Naive thymus-derived CD4-positive, alpha-beta T cell (primary cell): ENCODE data around the gene ZNF410. TPM values are rescaled to one million over a fixed set of nuclear protein-coding genes. Genes with fewer than 3 reads are reported as not detected.
"Not testable (repeated sequence)": the region's sequence is repeated elsewhere in the genome, so short reads cannot be mapped to it uniquely, and the experiment has no call there.

ENCODE experiments used
- ATAC-seq: fragments of 150-1000 bp; cut with Tn5 transposase; 2 replicates; pipeline ENCODE4 v1.10.0; 2021; ENCODE audit warnings: mild to moderate bottlenecking, moderate library complexity
- CTCF ChIA-PET: fragments of 350-600 bp; sonication (Branson Sonifier 250); formaldehyde crosslinking; loops from one replicate; lab custom pipeline; 2021; ENCODE audit warnings: antibody characterized with exemption; lab: Charles Lee
- POLR2A ChIA-PET: fragments of 350-600 bp; sonication (Branson Sonifier 250); formaldehyde crosslinking; loops from one replicate; lab custom pipeline; 2021; ENCODE audit warnings: antibody characterized with exemption, inconsistent platforms; lab: Charles Lee
- DNase-seq, 9 donors: peaks; one replicate each; pipeline versions ENCODE4 v3.0.0 to v3.0.0-alpha.2; 2020 to 2022; ENCODE audit warnings: mixed read lengths in 1 of 9
- H3K27ac ChIP-seq: one replicate; pipeline ENCODE4 v1.7.0; 2013; ENCODE audit warnings: mild to moderate bottlenecking, low read depth, low read length, moderate library complexity
- H3K27me3 ChIP-seq, 2 donors: one replicate each; pipeline ENCODE4 v1.7.0; 2013; ENCODE audit warnings: low read length in 2 of 2, mild to moderate bottlenecking in 2 of 2, moderate library complexity in 2 of 2; ENCODE audit not compliant: control insufficient read depth in 2 of 2, insufficient read depth in 2 of 2
- H3K36me3 ChIP-seq, 3 experiments: 1 replicate in 2 of 3; 2 replicates in 1 of 3; pipeline ENCODE4 v1.7.0; 2013; ENCODE audit warnings: low read length in 3 of 3, mild to moderate bottlenecking in 3 of 3, moderate library complexity in 1 of 3; ENCODE audit not compliant: insufficient read depth in 3 of 3, control insufficient read depth in 2 of 3
- H3K4me1 ChIP-seq, 2 donors: one replicate each; pipeline ENCODE4 v1.7.0; 2013; ENCODE audit warnings: low read length in 2 of 2, mild to moderate bottlenecking in 2 of 2, moderate library complexity in 1 of 2; ENCODE audit not compliant: control insufficient read depth in 2 of 2, insufficient read depth in 2 of 2
- H3K4me3 ChIP-seq: 2 replicates; pipeline ENCODE4 v1.7.0; 2013; ENCODE audit warnings: mild to moderate bottlenecking, low read length
- H3K9me3 ChIP-seq, 3 experiments: 1 replicate in 2 of 3; 2 replicates in 1 of 3; pipeline ENCODE4 v1.7.0; 2013; ENCODE audit warnings: low read length in 3 of 3; ENCODE audit not compliant: control insufficient read depth in 2 of 3
- H3K27ac Mint-ChIP-seq, 9 donors: one replicate each; pipeline ENCODE4 v1.8.0; 2020 to 2022; ENCODE audit warnings: mixed read lengths in 9 of 9, mild to moderate bottlenecking in 8 of 9, moderate library complexity in 5 of 9, inconsistent platforms in 2 of 9
- H3K27me3 Mint-ChIP-seq, 5 donors: one replicate each; pipeline ENCODE4 v1.8.0; 2021 to 2022; ENCODE audit warnings: mixed read lengths in 5 of 5, mild to moderate bottlenecking in 1 of 5
- H3K36me3 Mint-ChIP-seq, 5 donors: one replicate each; pipeline ENCODE4 v1.8.0; 2020 to 2022; ENCODE audit warnings: mixed read lengths in 5 of 5, mild to moderate bottlenecking in 3 of 5, inconsistent platforms in 1 of 5
- H3K4me1 Mint-ChIP-seq, 7 donors: one replicate each; pipeline ENCODE4 v1.8.0; 2020 to 2022; ENCODE audit warnings: mixed read lengths in 7 of 7, mild to moderate bottlenecking in 3 of 7, inconsistent platforms in 1 of 7
- H3K4me3 Mint-ChIP-seq, 10 donors: one replicate each; pipeline ENCODE4 v1.8.0; 2020 to 2022; ENCODE audit warnings: mild to moderate bottlenecking in 10 of 10, mixed read lengths in 10 of 10, moderate library complexity in 6 of 10, inconsistent platforms in 2 of 10
- H3K9me3 Mint-ChIP-seq, 11 donors: one replicate each; pipeline ENCODE4 v1.8.0; 2020 to 2022; ENCODE audit warnings: mixed read lengths in 11 of 11, mild to moderate bottlenecking in 4 of 11, inconsistent platforms in 1 of 11, moderate library complexity in 1 of 11
- intact Hi-C, 2 donors: fragments of 100-400 bp; cut with micrococcal nuclease; formaldehyde crosslinking; loops; one replicate each; pipeline ENCODE4 v1.15.1; 2023
- polyA plus RNA-seq, 2 donors: library from polyadenylated mRNA; unstranded; fragments of 300-500 nt; fragmentation: Illumina TruSeq; gene quantifications; one replicate each; pipeline ENCODE4 v1.2.3, GENCODE V29; 2021
- total RNA-seq, 6 experiments: library from RNA in 5 of 6; stranded (reverse) in 5 of 6; gene quantifications; 1 replicate in 5 of 6; 2 replicates in 1 of 6; pipeline ENCODE4 v1.2.3 and lab custom pipeline; 2021 to 2026

Gene ZNF410
- total and polyA plus RNA-seq, 7 experiments from 2014 or later: 44.8 to 79.7 (median 66.3) TPM

DNA sequence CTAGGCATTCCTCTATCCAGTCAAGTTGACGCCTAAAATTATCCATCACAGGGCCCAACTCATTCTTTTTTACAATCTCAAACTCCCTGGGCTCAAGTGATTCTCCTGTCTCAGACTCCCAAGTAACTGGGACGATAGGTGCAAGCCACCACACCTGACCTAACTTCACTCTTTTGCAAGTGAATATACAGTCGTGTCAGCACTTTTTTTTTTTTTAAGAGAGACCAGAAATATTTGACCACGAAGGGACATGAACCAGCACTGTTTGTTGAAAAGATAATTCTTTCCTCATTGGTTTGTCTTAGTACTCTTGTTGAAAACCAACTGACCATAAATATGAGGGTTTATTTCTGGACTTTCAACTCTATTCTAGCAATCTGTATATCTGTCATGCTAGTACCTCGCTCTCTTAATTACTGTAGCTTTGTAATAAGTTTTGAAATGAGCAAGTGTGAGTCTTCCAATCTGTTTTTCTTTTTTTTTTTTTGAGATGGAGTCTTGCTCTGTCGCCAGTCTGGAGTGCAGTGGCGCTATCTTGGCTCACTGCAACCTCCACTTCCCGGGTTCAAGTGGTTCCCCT lies 21.0 kb upstream of the ZNF410 start:
- H3K9me3 ChIP-seq: no peaks in the 10 kb centered on the region
- Mint-ChIP-seq H3K4me1 (peaks cover 0 to 12% (median 0%) of the 10 kb centered on the region in 7 donors), H3K27ac (no peak overlapping the region), H3K36me3 (peaks cover 0 to 34% (median 8%) of the 10 kb centered on the region in 5 donors), H3K9me3 (no peaks in the 10 kb centered on the region), H3K4me3 (no peak overlapping the region), H3K27me3 (no peaks in the 10 kb centered on the region)
- H3K36me3 ChIP-seq: peaks cover 0 to 8% (median 0%) of the 10 kb centered on the region in 3 experiments
- H3K27ac ChIP-seq: no peak overlapping the region
- POLR2A ChIA-PET: no interaction called here
- no peak overlapping the region for H3K4me3 ChIP-seq
- no peaks in the 10 kb centered on the region for H3K27me3 ChIP-seq
- ATAC-seq: no peak
- intact Hi-C loops: loop anchor here in 1 of 2 donors (5.0 kb wide), 1 partner anchor 358 kb away; no protein-coding TSS in a partner anchor
- H3K4me1 ChIP-seq: no peaks in the 10 kb centered on the region
- DNase-seq: no peak
- CTCF ChIA-PET: no interaction called here

DNA sequence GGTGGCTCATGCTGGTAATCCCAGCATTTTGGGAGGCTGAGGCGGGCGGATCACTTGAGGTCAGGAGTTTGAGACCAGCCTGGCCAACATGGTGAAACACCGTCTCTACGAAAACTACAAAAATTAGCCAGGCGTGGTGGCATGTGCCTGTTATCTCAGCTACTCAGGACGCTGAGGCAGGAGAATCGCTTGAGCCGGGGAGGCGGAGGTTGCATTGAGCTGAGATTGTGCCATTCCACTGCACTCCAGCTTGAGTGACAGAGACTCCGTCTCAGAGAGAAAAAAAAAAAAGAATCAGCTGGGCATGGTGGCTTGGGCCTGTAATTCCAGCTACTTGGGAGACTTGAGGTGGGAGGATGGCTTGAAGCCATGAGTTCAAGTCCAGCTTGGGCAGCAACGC lies 16.9 kb upstream of the ZNF410 start:
- H3K27ac Mint-ChIP-seq, H3K9me3 Mint-ChIP-seq, H3K27ac ChIP-seq, CTCF ChIA-PET, H3K4me3 ChIP-seq, H3K4me3 Mint-ChIP-seq, POLR2A ChIA-PET, ATAC-seq, H3K27me3 Mint-ChIP-seq, H3K27me3 ChIP-seq, DNase-seq, H3K4me1 ChIP-seq, H3K36me3 ChIP-seq, H3K9me3 ChIP-seq: not testable (repeated sequence)
- intact Hi-C loops: loop anchor here in 1 of 2 donors (5.0 kb wide), 1 partner anchor 362 kb away; no protein-coding TSS in a partner anchor
- peaks cover 0 to 32% (median 10%) of the 10 kb centered on the region in 5 donors for H3K36me3 Mint-ChIP-seq
- H3K4me1 Mint-ChIP-seq: peaks cover 0 to 10% (median 0%) of the 10 kb centered on the region in 7 donors

DNA sequence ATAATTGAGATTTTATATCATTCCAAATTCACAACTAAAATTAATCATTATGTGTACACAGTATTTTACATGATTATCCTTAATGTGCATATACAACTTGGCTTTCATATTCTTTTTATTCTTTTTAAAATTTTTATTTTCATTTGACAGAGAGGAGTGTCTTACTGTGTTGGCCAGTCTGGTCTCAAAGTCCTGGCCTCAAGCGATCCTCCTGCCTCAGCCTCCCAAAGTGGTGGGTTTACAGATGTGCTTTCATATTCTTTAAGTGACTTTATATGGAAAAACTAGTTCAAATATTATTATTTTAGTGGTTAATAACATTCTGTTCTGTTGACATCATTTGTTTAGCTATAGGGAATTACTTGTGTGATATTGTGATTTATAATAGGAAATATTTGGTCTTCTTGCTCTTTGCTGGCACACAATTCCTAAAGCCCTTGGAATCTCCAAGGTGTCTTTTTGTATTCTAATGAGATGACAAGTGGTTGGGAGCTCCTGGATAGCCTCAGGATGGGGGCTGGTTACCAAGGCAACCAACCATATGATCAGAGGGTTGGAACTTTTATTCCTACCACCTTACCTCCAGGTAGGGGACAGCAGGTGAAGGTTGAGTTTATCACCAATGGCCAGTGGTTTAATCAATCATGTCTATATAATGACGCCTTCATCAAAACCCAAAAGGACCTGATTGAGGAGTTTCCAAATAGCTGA lies 16.0 kb upstream of the ZNF410 start:
- Mint-ChIP-seq H3K4me1 (peaks cover 0 to 6% (median 0%) of the 10 kb centered on the region in 7 donors), H3K4me3 (no peak overlapping the region), H3K9me3 (no peaks in the 10 kb centered on the region), H3K27me3 (peaks cover 0 to 2% (median 0%) of the 10 kb centered on the region in 5 donors), H3K27ac (no peak overlapping the region), H3K36me3 (peaks cover 0 to 28% (median 4%) of the 10 kb centered on the region in 5 donors)
- Histone ChIP-seq H3K36me3 (no peaks in the 10 kb centered on the region), H3K9me3 (no peaks in the 10 kb centered on the region), H3K27ac (no peak overlapping the region), H3K4me3 (no peak overlapping the region), H3K4me1 (no peaks in the 10 kb centered on the region), H3K27me3 (no peaks in the 10 kb centered on the region)
- POLR2A ChIA-PET: interaction anchor here (0.5 kb wide), 1 partner anchor 19 kb away, joined by 3 read pairs; no protein-coding TSS in a partner anchor
- CTCF ChIA-PET: no interaction called here
- ATAC-seq (no peak), DNase-seq (no peak)
- intact Hi-C loops: no loop called here

DNA sequence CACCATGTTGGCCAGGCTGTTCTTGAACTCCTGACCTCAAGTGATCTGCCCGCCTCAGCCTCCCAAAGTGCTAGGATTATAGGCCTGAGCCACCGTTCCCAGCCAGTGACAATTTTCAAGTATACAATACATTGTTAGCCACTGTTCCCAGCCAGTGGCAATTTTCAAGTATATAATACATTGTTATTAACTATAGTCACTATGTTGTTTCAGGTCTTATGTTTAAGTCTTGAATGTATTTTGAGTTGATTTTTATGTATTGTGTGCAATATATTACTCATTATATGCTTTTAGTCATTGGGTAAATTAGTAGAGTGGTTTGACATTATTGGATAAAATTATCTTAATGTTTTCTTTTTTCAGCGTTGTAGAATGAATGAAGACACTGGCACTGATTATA lies 13.0 kb upstream of the ZNF410 start:
- no peak overlapping the region for H3K27ac ChIP-seq
- Mint-ChIP-seq H3K36me3 (peaks cover 0 to 20% (median 4%) of the 10 kb centered on the region in 5 donors), H3K4me3 (no peak overlapping the region), H3K27me3 (peaks cover 0 to 2% (median 0%) of the 10 kb centered on the region in 5 donors), H3K4me1 (peaks cover 0 to 3% (median 0%) of the 10 kb centered on the region in 7 donors), H3K9me3 (no peaks in the 10 kb centered on the region), H3K27ac (no peak overlapping the region)
- no peaks in the 10 kb centered on the region for H3K27me3 ChIP-seq
- H3K4me1 ChIP-seq: no peaks in the 10 kb centered on the region
- DNase-seq: no peak
- no peaks in the 10 kb centered on the region for H3K36me3 ChIP-seq
- ChIA-PET POLR2A (no interaction called here), CTCF (no interaction called here)
- no peak overlapping the region for H3K4me3 ChIP-seq
- H3K9me3 ChIP-seq: no peaks in the 10 kb centered on the region
- intact Hi-C loops: no loop called here
- no peak for ATAC-seq

DNA sequence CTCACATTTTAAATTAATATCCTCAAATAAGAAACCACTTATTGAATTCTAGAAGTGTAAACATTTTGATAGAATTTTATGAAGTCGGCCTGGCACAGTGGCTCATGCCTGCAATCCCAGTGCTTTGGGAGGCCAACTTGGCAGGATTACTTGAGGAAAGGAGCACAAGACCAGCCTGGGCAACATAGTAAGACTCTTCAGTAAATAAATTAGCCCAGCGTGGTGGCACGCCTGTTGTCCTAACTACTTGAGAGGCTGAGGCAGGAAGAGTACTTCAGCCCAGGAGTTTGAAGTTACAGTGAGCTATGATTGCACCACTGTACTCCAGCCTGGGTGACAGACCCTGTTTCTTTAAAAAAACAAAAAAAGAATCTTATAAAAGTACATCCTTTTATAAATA lies 8.9 kb upstream of the ZNF410 start:
- Histone ChIP-seq H3K9me3 (no peaks in the 10 kb centered on the region), H3K27me3 (no peaks in the 10 kb centered on the region), H3K27ac (no peak overlapping the region), H3K4me3 (no peak overlapping the region), H3K36me3 (no peaks in the 10 kb centered on the region), H3K4me1 (no peaks in the 10 kb centered on the region)
- no peak overlapping the region for H3K4me3 Mint-ChIP-seq
- DNase-seq (no peak), ATAC-seq (no peak)
- H3K36me3 Mint-ChIP-seq: peaks cover 0 to 9% (median 4%) of the 10 kb centered on the region in 5 donors
- H3K9me3 Mint-ChIP-seq: no peaks in the 10 kb centered on the region
- no peaks in the 10 kb centered on the region for H3K4me1 Mint-ChIP-seq
- intact Hi-C loops: no loop called here
- no peak overlapping the region for H3K27ac Mint-ChIP-seq
- no peaks in the 10 kb centered on the region for H3K27me3 Mint-ChIP-seq
- ChIA-PET POLR2A (no interaction called here), CTCF (no interaction called here)

DNA sequence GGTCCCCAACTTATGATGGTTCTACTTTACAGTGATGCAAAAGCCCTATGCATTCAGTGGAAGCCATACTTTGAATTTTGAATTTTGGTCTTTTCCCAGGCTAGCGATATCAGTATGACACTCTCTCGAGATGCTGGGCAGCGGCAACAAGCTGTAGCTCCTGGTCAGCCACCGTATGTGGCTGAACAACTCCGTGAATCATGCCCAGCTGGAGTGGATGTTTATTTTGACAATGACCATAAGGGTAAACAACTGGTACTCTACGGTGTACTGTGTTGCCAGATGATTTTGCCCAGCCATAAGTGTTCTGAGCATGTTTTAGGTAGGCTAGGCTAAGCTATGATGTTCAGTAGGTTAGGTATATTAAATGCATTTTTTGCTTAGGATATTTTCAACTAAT lies 8.2 kb upstream of the ZNF410 start:
- ATAC-seq: no peak
- intact Hi-C loops: no loop called here
- ChIA-PET CTCF (no interaction called here), POLR2A (no interaction called here)
- Mint-ChIP-seq H3K27ac (no peak overlapping the region), H3K27me3 (no peaks in the 10 kb centered on the region), H3K4me3 (no peak overlapping the region), H3K9me3 (no peaks in the 10 kb centered on the region), H3K4me1 (no peaks in the 10 kb centered on the region), H3K36me3 (peaks cover 0 to 9% (median 4%) of the 10 kb centered on the region in 5 donors)
- Histone ChIP-seq H3K4me3 (no peak overlapping the region), H3K27me3 (no peaks in the 10 kb centered on the region), H3K9me3 (no peaks in the 10 kb centered on the region), H3K4me1 (no peaks in the 10 kb centered on the region), H3K27ac (no peak overlapping the region), H3K36me3 (no peaks in the 10 kb centered on the region)
- no peak for DNase-seq
